Fibroblast of lung (primary cell): ENCODE results near the gene TRIM32. TPM values are rescaled to one million over a fixed set of nuclear protein-coding genes. Genes with fewer than 3 reads are reported as not detected.
A peak's percentile ranks its signal among the peaks of the same experiment; 100 is the strongest.

Source experiments
- DNase-seq, 2 donors: peaks; one replicate each; pipeline versions ENCODE4 v3.0.0 to v3.0.0-alpha.2; 2010; ENCODE audit warnings: low read depth in 2 of 2
- H2AFZ ChIP-seq: 2 replicates; pipeline ENCODE4 v1.5.1; 2012; ENCODE audit warnings: low read length, control low read depth, inconsistent platforms
- H3K27ac ChIP-seq: 2 replicates; pipeline ENCODE4 v1.5.1; 2011; ENCODE audit warnings: low read length, control low read depth; ENCODE audit not compliant: insufficient read depth
- H3K27me3 ChIP-seq: 2 replicates; pipeline ENCODE4 v1.5.1; 2011; ENCODE audit warnings: mild to moderate bottlenecking, low read length; ENCODE audit not compliant: control insufficient read depth, insufficient read depth
- H3K36me3 ChIP-seq: 2 replicates; pipeline ENCODE4 v1.5.1; 2011; ENCODE audit warnings: low read length; ENCODE audit not compliant: control insufficient read depth, insufficient read depth
- H3K4me1 ChIP-seq: 2 replicates; pipeline ENCODE4 v1.5.1; 2011; ENCODE audit warnings: low read length; ENCODE audit not compliant: control insufficient read depth, insufficient read depth; ENCODE audit errors: extremely low read depth
- H3K4me2 ChIP-seq: 2 replicates; pipeline ENCODE4 v1.5.1; 2011; ENCODE audit warnings: low read length, control low read depth; ENCODE audit not compliant: insufficient read depth; ENCODE audit errors: extremely low read depth
- H3K4me3 ChIP-seq, 4 experiments: fragments of 200-600 bp in 1 of 4; sonication (generic) in 1 of 4; replicated peaks in 1 of 4; 2 replicates each; pipeline ENCODE4 v1.5.1; 2011 to 2016; ENCODE audit warnings: low read length in 4 of 4, low read depth in 3 of 4, mild to moderate bottlenecking in 3 of 4, control low read depth in 2 of 4, inconsistent platforms in 1 of 4, mixed read lengths in 1 of 4; ENCODE audit not compliant: insufficient read depth in 1 of 4; ENCODE audit errors: control extremely low read depth in 1 of 4
- H3K79me2 ChIP-seq: 2 replicates; pipeline ENCODE4 v1.5.1; 2012; ENCODE audit warnings: mild to moderate bottlenecking, low read length, inconsistent platforms; ENCODE audit not compliant: control insufficient read depth, insufficient read depth
- H3K9ac ChIP-seq: 2 replicates; pipeline ENCODE4 v1.5.1; 2011; ENCODE audit warnings: mild to moderate bottlenecking, low read length, control low read depth; ENCODE audit not compliant: insufficient read depth
- H3K9me3 ChIP-seq: 2 replicates; pipeline ENCODE4 v1.5.1; 2012; ENCODE audit warnings: low read depth, low read length; ENCODE audit not compliant: control insufficient read depth, insufficient read depth
- H4K20me1 ChIP-seq: 2 replicates; pipeline ENCODE4 v1.5.1; 2011; ENCODE audit warnings: low read length; ENCODE audit not compliant: control insufficient read depth, insufficient read depth; ENCODE audit errors: extremely low read depth
- CTCF ChIP-seq, 2 donors: IDR thresholded peaks in 1 of 2; conservative IDR thresholded peaks in 1 of 2; 1 replicate in 1 of 2; 2 replicates in 1 of 2; pipeline ENCODE4 v1.5.1; 2011 to 2012; ENCODE audit warnings: low read length in 2 of 2, control low read depth in 1 of 2, inconsistent platforms in 1 of 2, low read depth in 1 of 2, mild to moderate bottlenecking in 1 of 2
- EZH2 ChIP-seq: IDR thresholded peaks from 2 replicates; pipeline ENCODE4 v1.5.1; 2012; ENCODE audit warnings: low read length, control low read depth, mild to moderate bottlenecking; ENCODE audit errors: missing control alignments
- polyA plus RNA-seq, 2 donors: library from polyadenylated mRNA; depleted of rRNA in 1 of 2; stranded (reverse) in 1 of 2; unstranded in 1 of 2; fragments of >200 nt; gene quantifications; 2 replicates each; pipeline ENCODE4 v1.2.1, GENCODE V29; 2011 to 2012; ENCODE audit warnings: missing spikeins in 1 of 2
- total RNA-seq: library from RNA; depleted of rRNA; stranded (reverse); fragments of >200 nt; gene quantifications from 2 replicates; pipeline ENCODE4 v1.2.1, GENCODE V29; 2014

Gene TRIM32
- total and polyA plus RNA-seq, 2 donors (not counting 1 experiment from before 2014, with no cell fraction given): 18.9 to 23.8 TPM

GRCh38 chr9:116673375-116673774 lies 13.7 kb upstream of the TRIM32 start:
- TF ChIP-seq CTCF (conservative IDR thresholded peaks at IDR 0.05 in 1 of 2, IDR thresholded peaks at IDR 0.05 in 1 of 2; ENCODE audit: low read depth in 1 of 2, low read length in 2 of 2): no peak
- no peak for TF ChIP-seq EZH2
- H3K36me3 ChIP-seq: no peaks in the 10 kb centered on the region
- peak in 1 of 2 donors; percentile 20 for DNase-seq
- H3K9ac ChIP-seq: no peak overlapping the region
- H3K9me3 ChIP-seq: no peaks in the 10 kb centered on the region
- H3K27me3 ChIP-seq: no peaks in the 10 kb centered on the region
- H3K27ac ChIP-seq: no peak overlapping the region
- no peak overlapping the region for H2AFZ ChIP-seq
- no peaks in the 10 kb centered on the region for H4K20me1 ChIP-seq
- no peak overlapping the region for H3K4me2 ChIP-seq
- no peaks in the 10 kb centered on the region for H3K4me1 ChIP-seq
- H3K4me3 ChIP-seq: no peak overlapping the region
- H3K79me2 ChIP-seq: no peaks in the 10 kb centered on the region

GRCh38 chr9:116674210-116674980 lies 12.7 kb upstream of the TRIM32 start:
- Histone ChIP-seq H3K4me3 (no peak overlapping the region), H3K27ac (no peak overlapping the region), H3K9ac (no peak overlapping the region), H4K20me1 (no peaks in the 10 kb centered on the region), H3K36me3 (no peaks in the 10 kb centered on the region), H3K79me2 (no peaks in the 10 kb centered on the region), H3K4me1 (no peaks in the 10 kb centered on the region), H3K9me3 (no peaks in the 10 kb centered on the region), H3K27me3 (no peaks in the 10 kb centered on the region), H2AFZ (no peak overlapping the region), H3K4me2 (no peak overlapping the region)
- TF ChIP-seq CTCF (conservative IDR thresholded peaks at IDR 0.05 in 1 of 2, IDR thresholded peaks at IDR 0.05 in 1 of 2; ENCODE audit: low read depth in 1 of 2, low read length in 2 of 2) (no peak), EZH2 (no peak)
- DNase-seq: no peak

- Histone ChIP-seq H3K27ac (no peak overlapping the region), H4K20me1 (no peaks in the 10 kb centered on the region), H3K79me2 (peaks cover 11% of the 10 kb centered on the region), H3K9ac (no peak overlapping the region), H2AFZ (no peak overlapping the region), H3K4me2 (no peak overlapping the region), H3K36me3 (no peaks in the 10 kb centered on the region), H3K27me3 (no peaks in the 10 kb centered on the region), H3K4me1 (peaks cover 7% of the 10 kb centered on the region), H3K4me3 (no peak overlapping the region), H3K9me3 (no peaks in the 10 kb centered on the region)
- no peak for TF ChIP-seq CTCF (conservative IDR thresholded peaks at IDR 0.05 in 1 of 2, IDR thresholded peaks at IDR 0.05 in 1 of 2; ENCODE audit: low read depth in 1 of 2, low read length in 2 of 2)
- no peak for TF ChIP-seq EZH2
- no peak for DNase-seq
Measured at GRCh38 chr9:116683535-116683934, 3.6 kb upstream of the TRIM32 start.
